Activated CD4-positive, alpha-beta T cell treated with anti-CD3 and anti-CD28 coated beads, Interleukin-10, Interleukin-2, amounts not matched to agents 100 ng/mL and 50 ng/mL, durations not matched to agents 16 hours and 8 hours (primary cell): ENCODE results near the gene NAV2.
"Not testable (repeated sequence)": the region's sequence is repeated elsewhere in the genome, so short reads cannot be mapped to it uniquely, and the experiment has no call there.

Experiments
- DNase-seq: peaks from one replicate; pipeline ENCODE4 v3.0.0-alpha.2; 2020

NAV2 gene

GRCh38 chr11:19872512-19873145 lies 160.0 kb downstream of the NAV2 start:
- DNase-seq: no peak

GRCh38 chr11:19873730-19874129 lies 161.1 kb downstream of the NAV2 start:
- no peak for DNase-seq

GRCh38 chr11:19874266-19874665 lies 161.6 kb downstream of the NAV2 start:
- DNase-seq: no peak

- no peak for DNase-seq
Observed at GRCh38 chr11:19876750-19877149, 164.1 kb downstream of the NAV2 start.

GRCh38 chr11:19878520-19878919 lies 165.9 kb downstream of the NAV2 start:
- DNase-seq: no peak

GRCh38 chr11:19879307-19880087 lies 166.9 kb downstream of the NAV2 start:
- no peak for DNase-seq

- no peak for DNase-seq
Observed at GRCh38 chr11:19880088-19880345, 167.4 kb downstream of the NAV2 start.

GRCh38 chr11:19881177-19881576 lies 168.5 kb downstream of the NAV2 start:
- DNase-seq: no peak

- DNase-seq: no peak
Observed at GRCh38 chr11:19882356-19882755, 169.7 kb downstream of the NAV2 start.

GRCh38 chr11:19886498-19886897 lies 173.9 kb downstream of the NAV2 start:
- DNase-seq: no peak

- DNase-seq: no peak
Observed at GRCh38 chr11:19887842-19888241, 175.2 kb downstream of the NAV2 start.

- no peak for DNase-seq
Observed at GRCh38 chr11:19889531-19889930, 176.9 kb downstream of the NAV2 start.

GRCh38 chr11:19890308-19890707 lies 177.7 kb downstream of the NAV2 start:
- DNase-seq: no peak

GRCh38 chr11:19891022-19891421 lies 178.4 kb downstream of the NAV2 start:
- DNase-seq: no peak

- DNase-seq: no peak
Observed at GRCh38 chr11:19892387-19892786, 179.8 kb downstream of the NAV2 start.

GRCh38 chr11:19892876-19893275 lies 180.2 kb downstream of the NAV2 start:
- no peak for DNase-seq

GRCh38 chr11:19894404-19894803 lies 181.8 kb downstream of the NAV2 start:
- DNase-seq: no peak

- DNase-seq: not testable (repeated sequence)
Observed at GRCh38 chr11:19895037-19895436, 182.4 kb downstream of the NAV2 start.

GRCh38 chr11:19895776-19896175 lies 183.1 kb downstream of the NAV2 start:
- no peak for DNase-seq

- DNase-seq: peak; percentile 60
Observed at GRCh38 chr11:19903620-19904069, 191.0 kb downstream of the NAV2 start.

GRCh38 chr11:19905280-19905853 lies 192.7 kb downstream of the NAV2 start:
- DNase-seq: peak; percentile 8

- no peak for DNase-seq
Observed at GRCh38 chr11:19906126-19906525, 193.5 kb downstream of the NAV2 start.

- no peak for DNase-seq
Observed at GRCh38 chr11:19907008-19907579, 194.5 kb downstream of the NAV2 start.

- no peak for DNase-seq
Observed at GRCh38 chr11:19907839-19908238, 195.2 kb downstream of the NAV2 start.
